CD4-positive, alpha-beta memory T cell (primary cell): Measurements from ENCODE around the gene TBC1D21. TPM values are rescaled to one million over a fixed set of nuclear protein-coding genes. Genes with fewer than 3 reads are reported as not detected.

Experiments
- CTCF ChIA-PET: fragments of 350-600 bp; sonication (Branson Sonifier 250); formaldehyde crosslinking; loops from one replicate; lab custom pipeline; 2021; ENCODE audit warnings: inconsistent platforms; ENCODE audit not compliant: partially characterized antibody; lab: Charles Lee
- POLR2A ChIA-PET: fragments of 350-600 bp; sonication (Branson Sonifier 250); formaldehyde crosslinking; loops from one replicate; lab custom pipeline; 2021; ENCODE audit not compliant: partially characterized antibody; lab: Charles Lee
- DNase-seq, 5 donors: peaks; one replicate each; pipeline versions ENCODE4 v3.0.0 to v3.0.0-alpha.2; 2020 to 2022; ENCODE audit warnings: mixed read lengths in 1 of 5
- H3K27ac ChIP-seq: one replicate; pipeline ENCODE4 v1.7.0; 2013; ENCODE audit warnings: low read depth, low read length
- H3K27me3 ChIP-seq: 2 replicates; pipeline ENCODE4 v1.7.0; 2013; ENCODE audit warnings: mild to moderate bottlenecking, low read length, moderate library complexity; ENCODE audit not compliant: insufficient read depth
- H3K36me3 ChIP-seq: 2 replicates; pipeline ENCODE4 v1.7.0; 2013; ENCODE audit warnings: mild to moderate bottlenecking, low read length, moderate library complexity; ENCODE audit not compliant: insufficient read depth
- H3K4me1 ChIP-seq: 2 replicates; pipeline ENCODE4 v1.7.0; 2013; ENCODE audit warnings: mild to moderate bottlenecking, low read length, moderate library complexity; ENCODE audit not compliant: insufficient read depth
- H3K4me3 ChIP-seq, 2 donors: one replicate each; pipeline ENCODE4 v1.7.0; 2013; ENCODE audit warnings: low read length in 2 of 2, mild to moderate bottlenecking in 1 of 2
- H3K9me3 ChIP-seq, 2 donors: one replicate each; pipeline ENCODE4 v1.7.0; 2013; ENCODE audit warnings: low read length in 2 of 2, control low read depth in 1 of 2; ENCODE audit not compliant: control insufficient read depth in 1 of 2
- H3K27ac Mint-ChIP-seq, 7 donors: one replicate each; pipeline ENCODE4 v1.8.0; 2020 to 2021; ENCODE audit warnings: mixed read lengths in 7 of 7, mild to moderate bottlenecking in 6 of 7, inconsistent platforms in 3 of 7, moderate library complexity in 3 of 7
- H3K27me3 Mint-ChIP-seq, 2 donors: one replicate each; pipeline ENCODE4 v1.8.0; 2020 to 2021; ENCODE audit warnings: mixed read lengths in 2 of 2
- H3K36me3 Mint-ChIP-seq, 2 donors: one replicate each; pipeline ENCODE4 v1.8.0; 2020 to 2021; ENCODE audit warnings: mixed read lengths in 2 of 2, inconsistent platforms in 1 of 2, mild to moderate bottlenecking in 1 of 2
- H3K4me1 Mint-ChIP-seq, 4 donors: one replicate each; pipeline ENCODE4 v1.8.0; 2020 to 2021; ENCODE audit warnings: mixed read lengths in 4 of 4, mild to moderate bottlenecking in 1 of 4
- H3K4me3 Mint-ChIP-seq, 8 donors: one replicate each; pipeline ENCODE4 v1.8.0; 2020 to 2021; ENCODE audit warnings: mixed read lengths in 8 of 8, mild to moderate bottlenecking in 7 of 8, moderate library complexity in 6 of 8, inconsistent platforms in 3 of 8
- H3K9me3 Mint-ChIP-seq, 8 donors: one replicate each; pipeline ENCODE4 v1.8.0; 2020 to 2021; ENCODE audit warnings: mixed read lengths in 8 of 8, mild to moderate bottlenecking in 5 of 8, inconsistent platforms in 3 of 8, moderate library complexity in 1 of 8
- intact Hi-C: fragments of 100-400 bp; cut with micrococcal nuclease; formaldehyde crosslinking; loops from one replicate; pipeline ENCODE4 v1.15.1; 2023
- polyA plus RNA-seq, 2 donors: library from polyadenylated mRNA; unstranded; fragments of 300-500 nt; fragmentation: Illumina TruSeq; gene quantifications; one replicate each; pipeline ENCODE4 v1.2.3, GENCODE V29; 2021
- total RNA-seq, 2 experiments: library from RNA; stranded (reverse); gene quantifications; one replicate each; pipeline ENCODE4 v1.2.3, GENCODE V29; 2021

TBC1D21 gene
- total and polyA plus RNA-seq, 4 experiments from 2014 or later: not detected

DNA sequence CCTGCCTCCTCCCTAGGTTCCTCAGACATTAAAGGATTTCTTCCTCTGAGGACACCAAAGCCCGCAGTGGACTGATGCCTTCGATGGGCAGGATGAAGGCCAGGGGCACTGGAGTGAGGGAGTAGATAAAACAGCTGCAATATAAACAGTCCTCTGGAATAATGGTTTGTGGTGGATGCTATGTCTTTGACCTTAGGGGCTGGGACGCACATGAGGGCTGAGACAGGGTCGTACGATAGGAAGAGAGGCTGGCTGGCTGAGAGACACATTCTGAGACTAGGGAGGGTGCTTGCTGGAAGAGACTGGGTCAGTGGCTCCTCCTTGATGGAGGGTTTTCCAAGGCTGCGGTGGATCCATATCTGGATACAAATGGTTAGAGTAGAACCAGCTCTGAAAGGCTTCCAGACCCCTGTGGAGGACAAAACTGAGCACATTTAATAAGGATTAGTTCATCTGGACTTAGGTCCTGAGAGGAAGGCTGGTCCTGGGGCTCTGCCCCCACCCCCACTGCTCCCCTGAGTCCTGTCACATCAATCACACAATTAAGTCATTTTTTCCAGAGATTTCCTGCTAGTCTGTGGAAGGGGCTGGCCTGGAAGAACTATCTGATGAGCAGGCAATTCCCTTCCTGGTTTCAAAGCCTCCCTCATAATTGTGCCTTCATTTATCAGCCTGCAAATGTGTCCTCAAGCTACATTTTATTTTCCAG, 15.8 kb downstream of the TBC1D21 start:
- H3K4me1 Mint-ChIP-seq: no peaks in the 10 kb centered on the region
- peak overlapping the region in 1 of 7 donors; percentile 19 for H3K27ac Mint-ChIP-seq
- H3K9me3 ChIP-seq: no peaks in the 10 kb centered on the region
- no peak overlapping the region for H3K4me3 Mint-ChIP-seq
- H3K36me3 ChIP-seq: no peaks in the 10 kb centered on the region
- H3K9me3 Mint-ChIP-seq: no peaks in the 10 kb centered on the region
- DNase-seq: no peak
- POLR2A ChIA-PET: no interaction called here
- no peaks in the 10 kb centered on the region for H3K4me1 ChIP-seq
- H3K27me3 ChIP-seq: no peaks in the 10 kb centered on the region
- H3K27ac ChIP-seq: no peak overlapping the region
- peaks cover 4 to 18% of the 10 kb centered on the region in 2 donors for H3K27me3 Mint-ChIP-seq
- no peak overlapping the region for H3K4me3 ChIP-seq
- H3K36me3 Mint-ChIP-seq: peaks cover 0 to 4% of the 10 kb centered on the region in 2 donors
- intact Hi-C loops: no loop called here
- CTCF ChIA-PET: no interaction called here

DNA sequence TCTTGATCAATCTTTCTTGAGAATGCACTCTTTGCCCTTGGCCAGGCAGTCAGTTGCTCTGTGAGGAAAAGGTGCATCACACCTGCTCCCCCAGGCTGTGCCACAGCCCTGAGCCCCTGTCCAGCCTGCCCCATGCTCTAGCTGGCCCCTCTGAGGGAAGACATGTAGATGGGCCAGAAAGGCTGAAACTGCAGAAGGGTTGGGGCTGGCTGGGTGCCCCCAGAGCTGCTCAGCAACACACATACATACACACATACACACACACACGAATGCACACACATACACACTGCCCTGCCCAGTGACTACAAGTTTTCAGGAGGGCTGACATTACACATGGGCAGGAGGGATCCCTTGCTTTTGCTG, 16.4 kb downstream of the TBC1D21 start:
- Histone ChIP-seq H3K9me3 (no peaks in the 10 kb centered on the region), H3K4me1 (no peaks in the 10 kb centered on the region), H3K27me3 (no peaks in the 10 kb centered on the region), H3K36me3 (no peaks in the 10 kb centered on the region), H3K27ac (no peak overlapping the region), H3K4me3 (no peak overlapping the region)
- ChIA-PET POLR2A (no interaction called here), CTCF (interaction anchor here (1.6 kb wide), 1 partner anchor 15 kb away, joined by 3 read pairs; no protein-coding TSS in a partner anchor)
- H3K27ac Mint-ChIP-seq: no peak overlapping the region
- DNase-seq: no peak
- H3K4me1 Mint-ChIP-seq: no peaks in the 10 kb centered on the region
- peaks cover 0 to 4% of the 10 kb centered on the region in 2 donors for H3K36me3 Mint-ChIP-seq
- H3K4me3 Mint-ChIP-seq: no peak overlapping the region
- intact Hi-C loops: no loop called here
- H3K27me3 Mint-ChIP-seq: peaks cover 4 to 18% of the 10 kb centered on the region in 2 donors
- H3K9me3 Mint-ChIP-seq: no peaks in the 10 kb centered on the region

DNA sequence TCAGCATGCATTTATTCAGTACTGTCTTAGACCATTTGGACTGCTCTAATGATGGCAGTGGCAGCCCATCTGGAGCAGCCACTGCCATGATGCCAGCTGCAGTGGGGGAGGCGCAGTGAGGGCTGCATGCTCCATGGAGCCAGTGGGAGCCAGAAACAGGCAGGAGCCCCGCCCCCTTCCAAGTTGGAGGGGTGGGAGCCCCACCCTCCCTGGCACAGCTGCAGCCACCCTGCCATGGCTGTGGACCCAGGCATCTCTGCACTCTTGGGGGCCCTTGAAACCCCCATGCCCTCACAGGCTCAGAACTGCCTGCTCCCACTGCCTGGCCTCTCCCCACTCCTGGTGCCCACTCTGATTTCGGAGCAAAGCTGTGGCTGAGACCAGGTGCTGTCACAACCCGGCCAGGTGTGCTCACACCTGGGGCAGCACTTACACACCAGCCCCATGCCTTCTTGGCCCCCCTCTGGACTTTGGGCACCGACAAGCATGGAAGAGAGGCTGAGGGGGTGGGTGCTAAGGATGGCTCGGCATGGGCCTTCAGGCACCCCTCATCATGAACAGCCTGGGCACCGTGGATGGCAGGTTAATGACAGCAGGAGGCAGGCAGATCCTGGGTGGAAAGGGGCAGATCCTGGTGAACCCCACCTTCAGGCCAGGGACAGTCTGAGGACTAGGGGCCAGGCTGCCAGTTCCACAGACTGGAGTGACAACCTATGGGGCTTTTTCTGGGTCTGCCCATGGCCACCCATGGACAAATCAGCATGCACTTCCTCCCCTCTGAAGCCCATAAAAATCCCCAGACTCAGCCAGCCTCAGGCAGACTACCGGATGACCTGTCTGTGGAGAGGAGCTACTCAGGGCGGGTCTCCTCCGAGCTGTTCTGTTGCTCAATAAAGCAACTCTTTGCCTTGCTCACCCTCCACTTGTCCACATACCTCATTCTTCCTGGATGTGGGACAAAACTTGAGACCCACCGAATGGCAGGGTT, 18.3 kb downstream of the TBC1D21 start:
- peaks cover 0 to 4% (median 0%) of the 10 kb centered on the region in 4 donors for H3K4me1 Mint-ChIP-seq

DNA sequence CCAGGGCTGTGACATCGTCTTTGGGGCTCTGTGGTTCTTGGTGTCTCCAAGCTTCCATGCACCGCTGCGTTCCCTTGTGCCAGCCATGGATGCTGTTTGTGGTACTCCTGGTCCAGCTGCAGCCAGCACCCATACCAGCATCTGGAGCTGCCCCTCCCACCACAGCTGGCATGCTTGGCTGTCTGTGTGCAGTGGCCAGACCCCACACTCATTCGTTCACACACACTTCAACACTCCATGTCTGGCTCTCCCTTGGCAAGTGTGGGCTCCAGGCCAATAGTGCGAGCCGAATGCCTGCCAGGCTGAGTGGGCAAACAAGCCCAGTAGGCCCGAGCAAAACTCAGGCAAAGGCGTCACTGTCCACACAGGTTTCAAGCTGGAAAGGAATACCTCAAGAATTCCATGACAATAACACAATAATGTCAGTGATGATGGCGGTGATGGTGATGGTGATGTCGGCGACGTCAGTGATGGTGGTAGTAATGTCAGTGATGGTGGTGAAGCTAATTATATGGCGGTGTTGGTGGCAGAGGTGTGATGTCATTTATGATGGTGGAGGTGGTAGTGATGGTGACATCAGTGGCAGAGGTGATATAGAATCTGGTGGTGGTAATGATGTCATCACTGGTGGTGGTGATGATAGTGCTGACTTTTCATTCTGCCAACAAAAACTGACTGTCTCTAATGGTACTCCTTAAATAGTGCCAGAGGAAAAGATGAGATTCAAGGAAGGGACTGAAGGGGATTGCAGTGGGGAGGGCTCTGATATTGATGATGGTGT, 19.3 kb downstream of the TBC1D21 start:
- Mint-ChIP-seq H3K4me3 (no peak overlapping the region), H3K36me3 (peaks cover 0 to 4% of the 10 kb centered on the region in 2 donors), H3K9me3 (peaks cover 0 to 1% (median 0%) of the 10 kb centered on the region in 8 donors), H3K27ac (peak overlapping the region in 1 of 7 donors; percentile 19), H3K27me3 (peaks cover 4 to 16% of the 10 kb centered on the region in 2 donors), H3K4me1 (peaks cover 0 to 9% (median under 1%) of the 10 kb centered on the region in 4 donors)
- DNase-seq: no peak
- H3K4me3 ChIP-seq: no peak overlapping the region
- ChIA-PET CTCF (interaction anchor here (0.9 kb wide), 1 partner anchor 14 kb away, joined by 3 read pairs; no protein-coding TSS in a partner anchor), POLR2A (no interaction called here)
- no peaks in the 10 kb centered on the region for H3K9me3 ChIP-seq
- no peaks in the 10 kb centered on the region for H3K36me3 ChIP-seq
- H3K27me3 ChIP-seq: no peaks in the 10 kb centered on the region
- no peak overlapping the region for H3K27ac ChIP-seq
- intact Hi-C loops: no loop called here
- H3K4me1 ChIP-seq: no peaks in the 10 kb centered on the region

More for the DNA sequence above, 18.3 kb downstream of the TBC1D21 start:
- no peaks in the 10 kb centered on the region for H3K4me1 ChIP-seq
- POLR2A ChIA-PET: no interaction called here
- no peak overlapping the region for H3K27ac Mint-ChIP-seq
- no peaks in the 10 kb centered on the region for H3K27me3 ChIP-seq
- no peak overlapping the region for H3K27ac ChIP-seq
- H3K9me3 Mint-ChIP-seq: peaks cover 0 to 1% (median 0%) of the 10 kb centered on the region in 8 donors
- H3K4me3 Mint-ChIP-seq: no peak overlapping the region
- intact Hi-C loops: no loop called here
- peaks cover 4 to 16% of the 10 kb centered on the region in 2 donors for H3K27me3 Mint-ChIP-seq
- H3K36me3 Mint-ChIP-seq: peaks cover 0 to 4% of the 10 kb centered on the region in 2 donors
- CTCF ChIA-PET: interaction anchor here (0.9 to 1.6 kb wide), 2 partner anchors 15 to 17 kb away, joined by 3 read pairs; no protein-coding TSS in a partner anchor
- H3K36me3 ChIP-seq: no peaks in the 10 kb centered on the region
- H3K4me3 ChIP-seq: no peak overlapping the region
- H3K9me3 ChIP-seq: no peaks in the 10 kb centered on the region
- no peak for DNase-seq

DNA sequence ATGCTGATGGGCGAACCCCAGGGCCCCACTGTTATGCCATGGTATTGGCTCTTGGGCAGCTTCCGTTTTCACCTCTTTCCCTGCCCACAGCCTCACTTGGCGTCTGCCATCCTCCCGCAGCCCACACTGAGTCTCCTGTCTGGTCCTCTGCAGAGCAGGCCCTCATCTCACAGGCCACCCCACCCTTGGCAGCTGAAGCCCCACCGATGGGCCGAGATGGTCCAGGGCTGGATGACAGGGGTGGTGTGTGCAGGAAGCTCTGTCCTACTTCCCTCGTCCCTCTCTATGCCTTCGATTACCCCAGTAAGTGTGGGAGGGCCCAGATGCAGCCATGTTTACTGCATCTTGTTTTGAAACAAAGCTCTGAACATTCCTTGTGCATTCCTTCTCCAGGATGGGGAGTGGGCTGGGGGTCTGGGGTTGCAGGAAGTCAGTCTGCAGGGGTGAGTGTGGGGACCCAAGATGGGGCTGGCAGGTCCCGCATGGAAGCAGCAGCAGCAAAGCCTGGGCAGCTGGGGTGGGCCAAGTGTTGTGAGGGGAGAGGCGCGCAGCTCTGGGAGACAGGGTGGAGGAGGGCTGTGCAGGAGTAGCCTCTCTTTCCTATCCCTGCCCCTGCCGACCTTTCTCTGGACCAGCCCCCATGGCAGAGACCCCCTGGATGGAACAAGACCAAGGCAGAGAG, 20.9 kb downstream of the TBC1D21 start:
- Histone ChIP-seq H3K27me3 (no peaks in the 10 kb centered on the region), H3K9me3 (no peaks in the 10 kb centered on the region), H3K4me3 (no peak overlapping the region), H3K36me3 (no peaks in the 10 kb centered on the region), H3K27ac (no peak overlapping the region), H3K4me1 (no peaks in the 10 kb centered on the region)
- H3K27me3 Mint-ChIP-seq: peaks cover 2 to 12% of the 10 kb centered on the region in 2 donors
- H3K4me1 Mint-ChIP-seq: peaks cover 0 to 9% (median under 1%) of the 10 kb centered on the region in 4 donors
- DNase-seq: no peak
- peaks cover 0 to 4% of the 10 kb centered on the region in 2 donors for H3K36me3 Mint-ChIP-seq
- no peak overlapping the region for H3K27ac Mint-ChIP-seq
- CTCF ChIA-PET: interaction anchor here (0.8 to 1.9 kb wide), 3 partner anchors 12 to 20 kb away, joined by 3 to 6 read pairs (median 4); no protein-coding TSS in a partner anchor
- peaks cover 0 to 1% (median 0%) of the 10 kb centered on the region in 8 donors for H3K9me3 Mint-ChIP-seq
- POLR2A ChIA-PET: no interaction called here
- intact Hi-C loops: no loop called here
- no peak overlapping the region for H3K4me3 Mint-ChIP-seq

DNA sequence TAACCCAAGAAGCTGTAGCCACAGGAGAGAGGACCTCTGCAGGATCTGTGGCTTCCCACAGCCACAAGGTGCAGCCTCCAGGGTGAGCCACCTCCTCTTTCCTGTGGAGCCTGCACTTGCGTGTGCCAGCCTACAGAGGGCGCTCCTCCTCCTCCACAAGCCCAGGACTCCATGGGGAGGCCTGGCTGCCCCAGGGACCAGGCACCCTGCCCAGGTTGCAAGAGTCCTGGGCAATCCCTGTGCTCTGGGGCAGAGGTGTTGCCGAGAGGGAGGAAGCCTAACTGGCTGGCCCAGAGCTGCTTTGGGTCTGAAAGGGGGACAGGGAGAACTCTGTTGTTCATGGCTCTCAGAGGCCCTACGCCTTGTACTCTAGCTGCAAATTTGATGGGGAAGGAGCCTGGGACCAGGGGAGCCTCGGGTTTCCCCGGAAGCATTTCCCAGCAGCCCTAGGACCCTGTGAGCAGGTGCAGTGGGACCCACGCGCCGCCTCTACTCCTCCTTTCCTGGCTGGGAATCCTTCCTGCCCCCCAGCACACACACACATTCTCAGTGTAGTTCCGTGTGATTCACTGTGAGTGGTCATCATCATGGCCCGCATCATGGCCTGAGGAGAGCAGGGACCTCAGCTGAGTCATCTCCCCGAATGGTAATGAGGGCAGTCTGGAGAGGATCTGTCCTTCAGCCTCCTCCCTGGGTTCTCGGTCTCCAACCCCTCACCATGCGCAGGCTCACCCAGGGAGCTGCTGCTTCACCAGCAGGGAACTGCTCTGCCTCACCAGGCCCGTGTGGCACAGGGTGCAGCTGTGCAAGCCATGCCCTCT, 24.3 kb downstream of the TBC1D21 start:
- intact Hi-C loops: loop anchor here (1.0 kb wide), 1 partner anchor 67 kb away; no protein-coding TSS in a partner anchor

More for the DNA sequence above, 24.3 kb downstream of the TBC1D21 start:
- H3K36me3 Mint-ChIP-seq: peaks cover 0 to 3% of the 10 kb centered on the region in 2 donors
- Histone ChIP-seq H3K27ac (no peak overlapping the region), H3K9me3 (no peaks in the 10 kb centered on the region), H3K4me1 (no peaks in the 10 kb centered on the region), H3K27me3 (no peaks in the 10 kb centered on the region), H3K36me3 (no peaks in the 10 kb centered on the region), H3K4me3 (no peak overlapping the region)
- POLR2A ChIA-PET: no interaction called here
- no peak overlapping the region for H3K27ac Mint-ChIP-seq
- H3K4me3 Mint-ChIP-seq: no peak overlapping the region
- CTCF ChIA-PET: interaction anchor here (0.7 to 2.2 kb wide), 11 partner anchors 8 to 68 kb away, joined by 3 to 12 read pairs (median 3); partner anchors contain the start of gene TBC1D21
- DNase-seq: peak; percentile 51 to 60 (median 57)
- H3K4me1 Mint-ChIP-seq: peaks cover 0 to 9% (median under 1%) of the 10 kb centered on the region in 4 donors
- H3K9me3 Mint-ChIP-seq: peaks cover 0 to 1% (median 0%) of the 10 kb centered on the region in 8 donors
- H3K27me3 Mint-ChIP-seq: peaks cover 0 to 2% of the 10 kb centered on the region in 2 donors
